GM18907 (cell line): ENCODE results near the gene ODF2L.

Experiments used
- ATAC-seq: cut with Tn5 transposase; IDR thresholded peaks from one replicate; pipeline ENCODE4 v1.9.1; 2021; ENCODE audit warnings: mild to moderate bottlenecking, moderate library complexity; ENCODE audit not compliant: unreplicated experiment

Gene ODF2L

DNA sequence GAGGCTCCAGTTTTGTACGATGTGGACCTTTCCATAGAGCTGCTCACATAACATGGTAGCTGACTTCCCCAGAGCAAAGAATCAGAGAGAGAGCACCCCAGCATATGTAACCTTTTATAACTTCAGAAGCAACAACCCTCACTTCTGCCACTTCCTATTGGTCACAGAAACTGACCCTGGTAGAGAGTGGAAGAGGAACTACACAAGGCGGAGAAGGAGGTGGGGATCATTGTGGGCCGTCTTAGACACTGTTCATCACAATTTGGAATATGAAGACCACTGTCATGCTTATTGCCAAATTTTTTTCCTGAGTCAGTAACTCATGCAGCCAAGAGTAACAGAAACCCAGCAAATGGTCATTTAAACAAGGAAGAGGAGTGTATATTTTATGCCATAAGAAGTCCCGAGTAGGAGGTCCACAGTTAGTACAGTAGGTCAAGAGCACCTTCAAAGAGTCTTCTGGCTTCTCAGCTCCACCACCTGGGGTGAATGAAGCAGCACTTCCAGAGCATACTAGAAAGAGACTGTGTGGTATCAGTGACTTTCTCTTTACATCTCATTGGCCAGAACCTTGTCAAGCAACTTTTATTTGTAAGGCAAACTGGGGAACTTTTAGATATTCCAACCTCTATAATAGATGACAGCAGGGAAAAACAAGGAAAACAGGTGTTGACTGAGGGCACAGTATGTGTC is 71.8 kb downstream of the ODF2L start:
- ATAC-seq = no peak

GRCh38 chr1:86322241-86322640 is 73.9 kb downstream of the ODF2L start:
- ATAC-seq = no peak

DNA sequence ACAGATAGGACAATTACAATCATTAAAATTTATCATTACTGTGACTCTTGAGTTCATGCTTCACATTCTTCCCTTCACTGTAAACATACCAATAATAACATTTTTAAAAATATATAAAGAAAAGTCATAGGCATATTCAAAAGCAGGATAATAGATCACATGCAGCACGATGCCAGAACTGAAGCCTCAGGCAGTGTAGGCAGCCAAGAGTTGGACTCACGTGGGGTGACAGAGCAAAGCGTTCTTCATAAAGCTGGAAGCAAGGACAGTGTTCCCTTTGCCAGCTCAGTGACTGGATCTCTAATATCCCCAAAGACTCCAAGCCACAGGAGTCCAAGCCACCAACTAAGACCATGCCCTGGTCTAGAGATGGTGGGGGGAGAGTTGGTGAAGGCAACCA is 77.7 kb downstream of the ODF2L start:
- no peak for ATAC-seq

DNA sequence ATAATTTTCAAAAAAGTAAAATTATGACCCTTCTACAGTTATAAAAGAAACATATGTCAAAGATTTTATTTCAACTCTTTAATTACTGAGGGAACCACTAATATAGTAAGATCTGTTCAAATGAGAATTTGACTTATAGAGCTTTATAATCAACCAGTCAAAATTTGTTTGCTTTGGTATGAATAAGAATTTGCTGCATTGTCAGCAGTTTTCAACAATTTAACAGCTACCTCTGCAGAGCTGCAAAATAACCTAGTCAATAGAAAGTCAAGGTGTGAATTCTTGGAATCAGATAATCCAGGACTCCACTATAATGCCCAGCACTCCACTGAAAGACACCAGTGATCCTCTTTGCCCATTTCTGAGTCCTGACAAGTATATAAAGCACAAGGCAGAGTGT is 78.2 kb downstream of the ODF2L start:
- ATAC-seq = no peak

DNA sequence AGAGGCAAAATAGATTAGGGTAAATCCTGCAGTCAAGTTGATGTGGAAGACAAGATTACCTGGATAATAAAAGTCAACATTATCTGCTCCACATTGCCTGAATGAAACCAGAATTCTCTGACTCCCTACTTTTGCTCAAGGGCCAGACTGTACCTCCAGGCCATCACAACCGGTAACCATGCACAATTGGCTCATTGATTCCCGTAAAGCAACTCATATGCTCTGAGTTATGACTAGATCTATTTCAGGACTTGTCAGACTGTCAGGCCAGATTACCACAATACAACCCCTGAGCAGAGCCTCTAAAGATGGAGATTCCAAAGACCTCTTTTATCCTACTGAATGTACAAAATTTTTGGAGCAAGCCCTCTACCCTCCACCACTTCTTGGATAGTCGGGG is 90.4 kb downstream of the ODF2L start:
- ATAC-seq = no peak

DNA sequence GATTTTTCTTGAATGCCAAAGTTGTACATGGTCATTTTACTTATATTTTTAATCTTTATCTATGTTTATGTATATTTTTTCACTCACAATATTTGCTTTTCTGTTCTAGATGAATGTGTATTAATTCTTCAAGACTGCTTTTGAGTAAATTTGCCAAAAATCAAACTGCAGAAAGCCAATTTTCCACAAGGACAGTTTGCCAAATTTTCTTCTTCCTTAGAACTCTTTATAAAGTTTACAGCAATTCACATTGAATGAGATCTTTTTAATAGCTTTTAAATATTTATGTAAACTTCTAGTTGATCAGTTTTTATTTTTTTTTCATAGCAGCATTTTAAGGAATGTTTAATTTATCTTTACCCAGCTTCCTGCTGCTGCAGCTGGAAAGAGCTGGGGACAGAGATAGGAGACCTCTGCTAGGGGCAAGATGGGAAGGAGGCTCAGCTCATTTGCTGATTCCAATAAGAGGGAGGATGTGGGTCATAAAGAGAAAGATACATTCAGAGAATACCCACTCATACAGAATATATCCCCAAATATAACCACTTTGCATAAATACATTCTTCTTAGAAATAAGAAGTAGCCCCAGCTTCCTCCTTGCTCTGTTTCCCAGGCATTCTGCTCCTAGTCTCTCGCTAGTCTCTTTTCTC is 93.0 kb downstream of the ODF2L start:
- ATAC-seq = no peak
